Uterus (tissue), 4 donors: Measurements from ENCODE around the gene ZDHHC1. TPM values are rescaled to one million over a fixed set of nuclear protein-coding genes. Genes with fewer than 3 reads are reported as not detected.
"Not testable (repeated sequence)": the region's sequence is repeated elsewhere in the genome, so short reads cannot be mapped to it uniquely, and the experiment has no call there.

Experiments used
- DNase-seq, 2 donors: peaks; one replicate each; pipeline ENCODE4 v3.0.0-alpha.2; 2019 to 2020
- H3K27ac ChIP-seq, 2 donors: fragments of 200-600 bp; sonication (generic); 1 replicate in 1 of 2; 2 replicates in 1 of 2; pipeline ENCODE4 v1.5.1; 2016 to 2018
- H3K27me3 ChIP-seq, 2 donors: fragments of 200-600 bp; sonication (generic); one replicate each; pipeline ENCODE4 v1.5.1; 2018 to 2019; ENCODE audit warnings: control low read depth in 1 of 2
- H3K36me3 ChIP-seq, 2 donors: fragments of 200-600 bp; sonication (generic); one replicate each; pipeline ENCODE4 v1.5.1; 2019; ENCODE audit warnings: control low read depth in 1 of 2
- H3K4me1 ChIP-seq, 2 donors: fragments of 200-600 bp; sonication (generic); one replicate each; pipeline ENCODE4 v1.5.1; 2018 to 2019; ENCODE audit warnings: control low read depth in 1 of 2
- H3K4me3 ChIP-seq, 2 donors: fragments of 200-600 bp; sonication (generic); 1 replicate in 1 of 2; 2 replicates in 1 of 2; pipeline ENCODE4 v1.5.1; 2018 to 2019; ENCODE audit warnings: mild to moderate bottlenecking in 1 of 2
- H3K9me3 ChIP-seq, 2 donors: fragments of 200-600 bp; sonication (generic); one replicate each; pipeline ENCODE4 v1.5.1; 2019; ENCODE audit warnings: control low read depth in 1 of 2
- CTCF ChIP-seq, 4 experiments: fragments of 200-600 bp in 2 of 4; fragments of 450-650 bp in 2 of 4; sonication (generic) in 2 of 4; IDR thresholded peaks; one replicate each; pipeline ENCODE4 v1.5.1; 2016 to 2019; ENCODE audit warnings: antibody characterized with exemption in 4 of 4, mild to moderate bottlenecking in 2 of 4, moderate library complexity in 1 of 4
- POLR2A ChIP-seq, 2 donors: fragments of 450-650 bp; IDR thresholded peaks; one replicate each; pipeline ENCODE4 v1.6.1; 2016; ENCODE audit warnings: antibody characterized with exemption in 2 of 2, mild to moderate bottlenecking in 1 of 2, moderate library complexity in 1 of 2
- intact Hi-C: fragments of 100-400 bp; cut with DNase I; formaldehyde crosslinking; loops from one replicate; pipeline ENCODE4 v1.15.1; 2023; ENCODE audit warnings: low total_unique reads
- total RNA-seq, 4 donors: library from RNA; depleted of rRNA in 3 of 4; stranded (reverse); fragments of >200 nt in 3 of 4; gene quantifications; one replicate each; pipeline versions ENCODE4 v1.1.0 to v1.2.4, GENCODE V29; 2014 to 2023
- donor health status: DM: yes; HTN: yes; CAD: no.

ZDHHC1 gene
- total RNA-seq, 4 donors from 2014 or later, result 14.7 to 30.6 (median 25.6) TPM

- Histone ChIP-seq H3K9me3 (no peaks in the 10 kb centered on the region), H3K36me3 (no peaks in the 10 kb centered on the region), H3K27me3 (no peaks in the 10 kb centered on the region), H3K27ac (no peak overlapping the region), H3K4me3 (no peak overlapping the region), H3K4me1 (no peaks in the 10 kb centered on the region)
- DNase-seq, result no peak
- TF ChIP-seq CTCF (IDR thresholded peaks at IDR 0.05), result no peak
- TF ChIP-seq POLR2A (IDR thresholded peaks at IDR 0.05), result no peak
- intact Hi-C loops, result no loop called here
Measured at GRCh38 chr16:67357561-67357960, 58.7 kb downstream of the ZDHHC1 start.

GRCh38 chr16:67356396-67356795, 59.9 kb downstream of the ZDHHC1 start:
- Histone ChIP-seq H3K4me3 (no peak overlapping the region), H3K27ac (no peak overlapping the region), H3K4me1 (no peaks in the 10 kb centered on the region), H3K9me3 (no peaks in the 10 kb centered on the region), H3K36me3 (no peaks in the 10 kb centered on the region), H3K27me3 (no peaks in the 10 kb centered on the region)
- TF ChIP-seq CTCF (IDR thresholded peaks at IDR 0.05) (no peak), POLR2A (IDR thresholded peaks at IDR 0.05) (no peak)
- no peak for DNase-seq
- intact Hi-C loops, result no loop called here

- H3K9me3 ChIP-seq, H3K27ac ChIP-seq, H3K4me1 ChIP-seq, H3K27me3 ChIP-seq, H3K4me3 ChIP-seq, H3K36me3 ChIP-seq, DNase-seq, intact Hi-C loops: not testable (repeated sequence)
Measured at GRCh38 chr16:67352463-67352862, 63.8 kb downstream of the ZDHHC1 start.

GRCh38 chr16:67350324-67350723, 66.0 kb downstream of the ZDHHC1 start:
- Histone ChIP-seq H3K4me3 (no peak overlapping the region), H3K27ac (no peak overlapping the region), H3K27me3 (no peaks in the 10 kb centered on the region), H3K9me3 (no peaks in the 10 kb centered on the region), H3K4me1 (no peaks in the 10 kb centered on the region), H3K36me3 (no peaks in the 10 kb centered on the region)
- no peak for TF ChIP-seq CTCF (IDR thresholded peaks at IDR 0.05)
- TF ChIP-seq POLR2A (IDR thresholded peaks at IDR 0.05), result no peak
- intact Hi-C loops, result no loop called here
- no peak for DNase-seq

- H3K27me3 ChIP-seq, result no peaks in the 10 kb centered on the region
- intact Hi-C loops, result no loop called here
- H3K27ac ChIP-seq, result no peak overlapping the region
- H3K9me3 ChIP-seq, result no peaks in the 10 kb centered on the region
- no peaks in the 10 kb centered on the region for H3K36me3 ChIP-seq
- no peaks in the 10 kb centered on the region for H3K4me1 ChIP-seq
- DNase-seq, result no peak
- no peak overlapping the region for H3K4me3 ChIP-seq
- no peak for TF ChIP-seq POLR2A (IDR thresholded peaks at IDR 0.05)
- peak in 3 of 4 experiments; percentile 10 to 26 (median 18) for TF ChIP-seq CTCF (IDR thresholded peaks at IDR 0.05)
Measured at GRCh38 chr16:67349172-67349571, 67.1 kb downstream of the ZDHHC1 start.

- TF ChIP-seq CTCF (IDR thresholded peaks at IDR 0.05) (no peak), POLR2A (IDR thresholded peaks at IDR 0.05) (no peak)
Measured at GRCh38 chr16:67346341-67346740, 69.9 kb downstream of the ZDHHC1 start.

More at GRCh38 chr16:67346341-67346740, 69.9 kb downstream of the ZDHHC1 start:
- H3K36me3 ChIP-seq, result no peaks in the 10 kb centered on the region
- H3K4me3 ChIP-seq, result no peak overlapping the region
- H3K4me1 ChIP-seq, result no peaks in the 10 kb centered on the region
- intact Hi-C loops, result no loop called here
- H3K27me3 ChIP-seq, result no peaks in the 10 kb centered on the region
- no peaks in the 10 kb centered on the region for H3K9me3 ChIP-seq
- H3K27ac ChIP-seq, result no peak overlapping the region
- no peak for DNase-seq
